CD4-positive, alpha-beta T cell treated with Interleukin-10 for 1 hour (primary cell): ENCODE data around the gene COL24A1.
"Not testable (repeated sequence)": the region's sequence is repeated elsewhere in the genome, so short reads cannot be mapped to it uniquely, and the experiment has no call there.

Source experiments
- DNase-seq: peaks from one replicate; pipeline ENCODE4 v3.0.0-alpha.2; 2020

COL24A1 gene

DNA sequence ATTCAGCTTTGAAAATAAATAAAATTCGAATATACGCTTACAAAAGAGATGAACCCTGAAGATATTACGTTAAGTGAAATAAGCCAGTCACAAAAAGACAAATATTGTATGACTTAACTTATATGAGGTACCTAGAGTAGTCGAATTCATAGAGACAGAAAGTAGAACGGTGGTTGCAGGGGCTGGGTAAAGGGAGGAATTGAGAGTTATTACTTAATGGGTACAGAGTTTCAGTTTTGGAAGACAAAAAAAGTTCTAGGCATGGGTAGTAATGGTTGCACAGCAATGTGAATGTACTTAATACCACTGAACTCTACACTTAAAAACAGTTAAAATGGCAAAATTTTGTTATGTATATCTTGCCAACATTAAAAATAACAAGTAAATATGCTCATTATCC is 399.7 kb downstream of the COL24A1 start:
- no peak for DNase-seq

DNA sequence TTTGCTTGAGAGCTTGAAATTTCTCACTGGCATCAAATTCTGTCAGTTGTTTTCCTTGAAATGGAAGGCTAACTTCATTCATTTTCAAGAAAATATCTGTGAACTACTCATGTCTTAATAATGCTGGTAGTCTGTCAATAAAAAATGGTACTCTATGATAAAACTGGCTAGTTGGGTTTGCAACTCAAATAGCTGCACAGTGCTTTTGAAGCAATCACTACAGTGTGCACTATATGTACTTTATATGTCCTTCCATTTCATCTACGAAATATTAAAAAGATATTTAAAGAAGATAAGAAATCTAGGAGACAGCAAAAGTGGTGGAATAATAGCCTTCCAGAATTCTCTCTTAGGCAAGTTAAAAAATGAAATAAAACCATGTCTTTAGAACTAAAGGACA is 408.5 kb downstream of the COL24A1 start:
- no peak for DNase-seq

DNA sequence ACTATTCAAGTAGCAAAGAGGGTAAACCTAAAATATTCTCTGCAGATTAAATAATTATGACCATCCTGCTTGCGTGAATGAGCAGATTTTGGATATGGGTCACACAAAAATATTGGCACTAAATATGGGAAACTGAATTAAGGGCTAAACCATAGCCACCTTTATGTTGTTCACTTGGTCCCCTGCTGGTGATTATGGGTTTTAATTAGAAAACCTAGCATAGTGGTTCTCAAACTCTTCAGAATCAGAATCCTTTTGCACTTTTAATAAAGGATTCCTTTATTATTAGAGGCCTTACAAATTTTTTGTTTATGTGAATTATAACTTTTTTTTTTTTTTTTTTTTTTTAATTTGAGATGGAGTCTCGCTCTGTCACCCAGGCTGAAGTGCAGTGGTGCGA is 409.8 kb downstream of the COL24A1 start:
- no peak for DNase-seq

DNA sequence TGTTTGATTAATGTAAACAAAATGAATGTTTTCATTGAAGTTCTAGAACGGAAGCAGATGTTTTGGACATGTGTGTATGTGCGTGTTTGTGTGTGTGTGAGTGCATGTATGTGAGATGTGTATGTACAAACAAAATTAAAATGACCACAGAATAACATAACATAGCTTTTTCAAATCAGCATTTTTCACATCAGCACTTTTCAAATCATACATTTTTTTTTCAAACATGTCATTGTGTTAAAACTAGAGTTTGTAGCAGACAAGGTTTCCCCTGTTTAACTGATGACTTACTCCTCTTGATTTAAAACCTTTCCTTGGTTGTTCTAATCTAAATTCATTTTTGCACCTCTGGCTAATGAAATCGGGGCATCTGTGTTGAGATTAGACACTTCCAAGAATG is 412.8 kb downstream of the COL24A1 start:
- no peak for DNase-seq

DNA sequence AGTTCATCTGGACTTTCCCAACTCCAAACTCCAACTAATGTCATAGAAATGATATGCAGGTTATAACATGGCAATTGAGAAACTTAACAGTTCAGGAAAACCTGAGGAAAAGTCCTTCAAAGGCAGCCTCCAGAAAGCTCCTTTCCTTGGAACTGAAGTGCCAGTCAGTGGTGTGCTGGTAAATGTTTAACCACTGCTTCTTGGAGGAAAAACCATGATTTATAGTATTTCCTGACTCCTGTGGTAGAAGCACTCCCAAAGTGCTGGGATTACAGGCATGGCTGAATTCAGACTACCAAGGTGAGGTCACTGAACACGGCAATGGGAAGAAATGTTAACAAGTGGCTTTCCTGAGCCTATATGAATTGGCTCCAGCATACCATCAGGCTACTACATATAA is 421.6 kb downstream of the COL24A1 start:
- DNase-seq, result no peak

DNA sequence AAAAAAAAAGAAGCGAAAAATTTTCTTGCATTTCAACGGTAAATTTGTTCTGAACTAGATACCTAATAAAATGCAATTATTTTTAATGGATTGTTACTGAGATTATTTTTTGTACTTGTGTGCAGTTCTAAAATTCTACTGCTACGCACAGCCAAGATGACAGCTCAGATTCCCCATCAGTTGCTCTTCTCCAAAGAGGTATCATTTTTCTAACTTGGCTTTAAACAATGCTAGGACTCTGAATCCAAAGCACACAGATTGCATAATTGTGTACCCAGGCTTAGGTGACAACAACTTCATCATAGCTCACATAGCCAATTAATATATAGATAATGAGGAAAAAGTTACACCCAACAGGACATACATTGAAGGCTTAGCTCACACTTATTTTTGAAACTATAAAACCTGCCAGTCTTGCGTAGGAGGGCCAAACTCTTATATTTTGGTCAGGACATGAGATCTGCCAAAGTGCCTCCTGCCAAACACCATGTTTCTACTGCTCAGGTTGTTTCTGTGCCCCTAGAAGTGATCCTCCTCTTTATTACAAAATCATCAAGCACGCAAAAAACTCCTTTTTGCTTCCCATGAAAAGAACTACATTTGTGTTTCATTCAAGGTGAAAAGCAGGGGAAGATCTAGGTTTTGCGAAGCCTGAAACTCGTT is 437.8 kb downstream of the COL24A1 start:
- DNase-seq, result no peak

DNA sequence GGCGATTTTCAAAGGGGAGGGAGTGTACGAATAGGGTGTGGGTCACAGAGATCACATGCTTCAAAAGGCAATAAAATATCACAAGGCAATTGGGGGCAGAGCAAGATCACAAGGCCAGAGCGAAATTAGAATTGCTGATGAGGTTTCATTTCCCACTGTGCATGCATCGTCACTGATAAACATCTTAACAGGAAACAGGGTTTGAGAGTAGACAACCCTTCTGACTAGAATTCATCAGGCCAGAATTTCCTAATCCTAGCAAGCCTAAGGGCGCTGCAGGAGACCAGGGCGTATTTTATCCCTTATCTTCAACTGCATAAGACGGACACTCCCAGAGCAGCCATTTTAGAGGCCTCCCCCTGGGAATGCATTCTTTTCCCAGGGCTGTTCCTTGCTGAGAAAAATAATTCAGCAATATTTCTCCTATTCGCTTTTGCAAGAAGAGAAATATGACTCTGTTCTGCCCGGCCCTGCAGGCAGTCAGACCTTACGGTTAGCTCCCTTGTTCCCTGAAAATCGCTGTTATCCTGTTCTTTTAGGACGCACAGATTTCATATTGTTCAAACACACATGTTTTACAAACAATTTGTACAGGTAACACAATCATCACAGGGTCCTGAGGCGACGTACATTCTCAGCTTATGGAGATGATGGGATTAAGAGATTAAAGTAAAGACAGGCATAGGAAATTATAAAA is 442.0 kb downstream of the COL24A1 start:
- DNase-seq, result not testable (repeated sequence)

DNA sequence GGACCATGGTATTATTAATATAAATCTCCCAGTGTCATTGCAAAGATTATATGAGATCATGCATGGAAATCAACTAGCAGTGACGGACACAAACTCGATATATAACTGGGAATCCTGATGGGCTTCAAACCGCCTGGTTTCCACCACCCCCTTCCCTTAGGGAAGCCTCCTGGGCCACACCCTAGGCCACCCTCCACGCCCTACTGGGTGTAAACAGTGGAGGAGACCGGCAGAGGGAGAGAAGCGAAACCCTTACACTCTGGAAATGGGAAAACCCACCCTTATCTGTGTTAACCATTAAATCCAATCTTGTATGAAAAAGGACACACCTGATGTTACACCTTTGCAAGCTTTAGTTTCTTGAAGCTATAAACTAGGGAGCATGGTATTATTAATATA is 447.7 kb downstream of the COL24A1 start:
- DNase-seq, result peak; percentile 4

DNA sequence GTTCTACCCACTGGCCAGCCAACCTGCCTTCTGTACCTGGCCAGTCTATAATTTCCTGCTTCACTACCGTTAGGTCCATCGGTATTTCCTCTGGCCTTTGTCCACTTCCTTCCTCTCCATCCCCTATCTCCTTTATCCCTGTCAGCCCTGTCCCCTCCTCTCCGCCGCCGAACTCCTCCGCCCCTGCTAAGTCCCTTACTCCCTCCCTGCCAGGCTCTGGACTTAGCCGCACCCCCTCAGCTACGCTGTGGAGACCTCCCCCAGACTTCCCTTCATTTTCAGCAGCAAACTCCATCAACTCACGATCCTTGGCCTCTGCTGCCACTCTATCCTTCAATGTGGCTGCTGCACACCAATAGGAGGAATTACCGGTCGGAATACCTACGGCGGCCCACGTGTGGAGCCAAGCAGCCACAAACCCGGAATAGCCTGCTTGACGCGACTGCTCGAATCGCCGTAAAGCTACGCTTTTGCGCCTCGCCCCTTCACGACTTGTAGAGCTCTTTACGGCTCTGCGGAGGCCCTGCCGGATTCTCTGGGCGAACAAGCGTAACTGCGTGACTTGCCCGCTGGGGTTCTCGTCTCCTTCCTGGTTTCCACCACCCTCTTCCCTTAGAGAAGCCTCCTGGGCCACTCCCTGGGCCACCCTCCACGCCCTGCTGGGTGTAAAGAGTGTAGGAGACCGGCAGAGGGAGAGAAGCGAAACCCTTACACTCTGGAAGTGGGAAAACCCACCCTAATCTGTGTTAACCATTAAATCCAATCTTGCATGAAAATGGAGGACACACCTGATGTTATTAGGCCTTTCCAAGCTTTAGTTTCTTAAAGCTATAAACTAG is 448.4 kb downstream of the COL24A1 start, which contains the start of gene ZNHIT6:
ZNHIT6 (minus strand) TSS at position 444 of the 839 bp plus-strand sequence; CDS start at position 295, 149 bp downstream.
- DNase-seq, result peak; percentile 91

DNA sequence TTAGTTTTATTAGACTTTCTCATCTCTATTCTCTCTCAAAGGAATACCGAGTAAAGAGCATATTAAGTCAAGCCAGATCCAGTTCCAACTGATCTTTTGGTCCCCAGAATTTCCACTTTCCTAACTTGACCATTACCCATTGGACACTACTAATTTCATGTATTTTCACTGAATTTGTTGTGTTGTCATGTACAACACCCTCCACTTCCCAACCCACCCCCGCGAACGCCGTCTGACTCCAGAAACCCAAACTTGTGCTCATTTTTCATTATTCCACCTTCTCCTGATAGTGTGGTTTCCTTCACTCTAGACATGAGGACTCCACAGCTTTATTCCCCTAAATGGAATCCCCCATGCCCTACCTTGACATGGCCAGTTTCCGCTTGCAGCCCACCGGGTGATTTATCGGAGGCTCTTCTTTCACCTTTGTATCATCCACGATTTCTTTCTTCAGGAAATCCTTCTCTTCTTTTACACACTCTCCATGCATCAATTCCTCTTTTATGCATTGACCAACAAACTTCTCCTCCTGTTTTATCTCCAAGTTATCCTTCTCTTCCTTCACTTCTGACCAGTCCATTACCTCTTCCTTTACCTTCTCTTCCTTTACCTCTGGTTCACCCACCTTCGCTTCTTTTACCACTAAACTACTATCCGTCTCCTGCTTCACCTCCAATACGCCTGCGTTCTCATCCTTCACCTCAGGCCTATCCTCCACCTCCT is 449.1 kb downstream of the COL24A1 start:
- DNase-seq, result no peak

DNA sequence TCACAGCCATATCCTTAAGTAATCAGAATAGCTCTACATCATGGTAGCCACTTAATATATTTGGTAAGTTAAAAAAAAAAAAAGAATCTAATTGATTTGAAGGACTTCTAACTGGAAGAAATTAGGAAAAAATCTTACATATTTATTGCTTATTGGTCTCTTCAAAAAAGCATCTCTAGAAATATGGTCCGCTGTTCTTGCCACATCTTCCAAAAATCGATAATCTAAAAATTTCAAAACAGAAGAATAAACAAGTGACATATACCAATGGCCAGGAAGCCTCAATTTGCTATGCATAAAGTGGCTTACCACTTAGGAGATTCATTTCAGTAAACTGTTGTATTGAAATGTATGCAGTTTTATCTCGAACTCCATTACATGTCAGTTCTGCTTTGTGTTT is 450.6 kb downstream of the COL24A1 start:
- no peak for DNase-seq

DNA sequence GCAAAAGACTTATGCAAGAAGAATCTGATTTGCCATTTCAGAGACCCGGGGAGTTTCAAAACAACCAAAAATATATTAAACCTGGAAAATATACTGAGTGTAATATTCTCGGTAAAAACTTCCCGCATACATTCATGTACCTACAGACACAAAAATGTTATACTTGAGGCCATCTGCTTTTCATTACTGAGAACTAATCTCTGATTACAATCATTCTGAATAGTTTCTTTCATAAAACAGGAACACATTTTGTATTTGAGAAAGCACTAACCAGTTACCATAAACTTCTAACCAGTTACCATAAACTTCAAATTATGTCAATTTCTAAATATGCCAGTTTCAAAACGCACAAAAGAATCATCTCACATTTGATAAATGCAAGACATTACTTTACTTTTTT is 456.1 kb downstream of the COL24A1 start:
- no peak for DNase-seq

DNA sequence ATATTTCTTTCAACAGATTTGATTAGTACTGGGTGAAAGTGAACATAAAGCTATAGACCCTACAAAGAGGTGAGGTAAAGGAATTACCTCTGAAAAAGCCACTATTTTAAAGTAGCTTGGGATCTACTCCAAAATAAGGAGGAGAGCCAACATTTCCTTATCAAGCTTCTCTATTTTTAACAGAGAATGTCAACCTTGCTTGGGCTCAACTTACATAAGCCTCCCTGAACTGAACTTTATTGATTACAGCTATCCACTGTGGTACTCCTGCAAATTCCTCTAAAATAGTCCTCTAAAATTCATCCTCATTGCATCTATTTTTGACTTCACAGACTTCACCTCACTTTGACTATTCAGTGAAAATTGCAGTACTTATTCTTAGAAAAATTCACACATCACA is 458.7 kb downstream of the COL24A1 start:
- DNase-seq, result no peak

DNA sequence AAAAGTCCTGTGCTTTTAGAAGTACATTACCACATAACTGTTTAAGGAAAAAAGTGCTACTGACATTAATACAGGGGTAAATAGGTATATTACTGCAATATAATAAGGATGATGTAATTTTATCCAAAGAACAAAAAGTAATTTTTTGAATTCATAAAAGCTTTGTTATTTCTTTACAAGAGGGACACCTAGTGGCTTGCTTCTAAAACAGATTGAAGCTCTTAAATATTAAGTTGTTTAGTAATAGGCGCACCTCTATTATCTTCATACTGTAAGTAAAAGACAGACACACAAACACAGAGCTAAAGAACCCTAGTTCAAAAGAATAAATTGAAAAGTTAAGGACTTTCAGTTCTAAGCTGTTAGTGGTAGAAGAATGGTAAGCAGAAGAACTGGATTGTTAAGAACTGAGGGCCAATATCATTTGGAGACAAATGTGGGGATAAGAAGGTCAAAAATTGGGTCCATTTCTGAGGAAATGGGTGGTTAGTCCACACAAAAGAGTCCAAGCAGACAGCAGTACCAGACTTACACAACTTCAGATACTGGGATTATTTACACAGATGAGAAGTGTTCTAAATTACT is 463.8 kb downstream of the COL24A1 start:
- no peak for DNase-seq

DNA sequence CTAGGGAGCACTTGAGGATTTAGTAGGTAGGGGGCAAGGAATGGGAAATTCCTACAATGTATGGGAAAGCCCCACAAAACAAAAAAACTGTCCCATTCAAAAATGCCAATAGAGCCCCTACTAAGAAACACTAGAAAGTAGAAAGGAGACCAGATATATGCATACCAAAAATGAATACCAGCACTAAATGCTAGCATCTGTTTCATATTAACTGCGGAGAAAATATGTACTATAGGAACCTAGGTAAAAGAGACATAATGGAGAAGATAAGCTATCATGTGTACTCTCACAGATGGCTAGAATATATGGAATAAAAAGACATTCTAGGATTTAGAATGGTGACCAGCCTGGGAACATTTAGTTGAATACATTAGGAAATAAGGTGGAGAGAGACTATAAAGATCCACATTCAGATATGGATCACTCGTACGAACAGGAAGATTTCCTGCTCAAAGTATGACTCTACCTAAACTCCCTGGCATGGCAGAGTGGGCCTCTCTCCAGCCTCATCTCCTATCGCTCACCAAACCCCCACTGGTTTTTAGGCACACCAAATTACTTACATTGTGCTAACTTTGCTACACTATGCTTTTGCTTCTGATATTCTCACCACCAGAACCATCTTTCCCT is 466.7 kb downstream of the COL24A1 start:
- DNase-seq, result no peak

DNA sequence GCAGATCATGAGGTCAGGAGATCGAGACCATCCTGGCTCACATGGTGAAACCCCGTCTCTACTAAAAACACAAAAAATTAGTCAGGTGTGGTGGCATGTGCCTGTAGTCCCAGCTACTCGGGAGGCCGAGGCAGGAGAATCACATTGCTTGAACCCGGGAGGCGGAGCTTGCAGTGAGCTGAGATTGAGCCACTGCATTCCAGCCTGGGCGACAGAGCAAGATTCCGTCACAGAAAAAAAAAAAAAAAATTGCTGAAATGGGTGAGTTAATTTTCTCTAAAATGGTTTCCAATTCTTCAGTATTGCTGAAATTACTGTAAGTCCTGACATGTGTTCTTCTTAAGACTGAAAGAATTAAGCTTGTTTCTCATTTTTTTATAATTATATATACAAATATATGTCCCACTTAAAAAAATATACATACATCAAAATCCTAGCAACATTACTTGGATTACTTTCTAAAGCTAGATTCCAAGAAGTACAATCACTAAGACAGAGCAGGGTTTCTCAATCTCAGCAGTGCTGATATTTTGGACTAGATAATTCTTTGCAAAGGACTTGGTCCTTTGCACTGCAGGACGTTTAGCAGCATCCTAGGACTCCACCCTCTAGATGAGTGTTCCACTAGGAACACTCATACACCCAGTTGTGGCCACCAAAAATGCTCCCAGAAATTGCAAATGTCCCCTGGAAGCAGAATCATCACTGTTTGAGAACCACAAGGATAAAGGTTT is 473.1 kb downstream of the COL24A1 start:
- no peak for DNase-seq

DNA sequence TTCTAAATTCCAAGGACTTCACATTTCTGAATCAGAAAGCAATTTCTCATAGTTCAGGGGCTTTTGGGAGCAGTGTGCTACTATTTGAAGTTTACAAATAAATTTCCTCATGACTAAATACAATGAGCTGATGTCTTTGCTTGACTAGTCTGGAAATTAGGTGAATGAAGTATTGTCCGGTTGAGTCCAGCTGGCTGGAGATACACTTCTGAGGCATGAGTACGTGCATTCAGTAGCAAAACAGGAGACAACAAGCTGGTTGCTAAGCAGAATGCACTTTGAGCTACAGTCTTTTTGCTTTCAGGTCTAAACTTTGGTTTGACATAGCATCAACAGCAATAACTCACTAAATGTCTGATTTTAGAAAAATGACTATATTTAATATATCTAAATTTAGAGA is 475.5 kb downstream of the COL24A1 start:
- no peak for DNase-seq
